ENCODE measurements around the gene ABCF3. TPM values are rescaled to one million over a fixed set of nuclear protein-coding genes. Genes with fewer than 3 reads are reported as not detected.

Gene ABCF3
- polyA plus RNA-seq, 1 donor (not counting 4 experiments of a cell fraction or from before 2014, with no cell fraction given) = 39.2 TPM

DNA sequence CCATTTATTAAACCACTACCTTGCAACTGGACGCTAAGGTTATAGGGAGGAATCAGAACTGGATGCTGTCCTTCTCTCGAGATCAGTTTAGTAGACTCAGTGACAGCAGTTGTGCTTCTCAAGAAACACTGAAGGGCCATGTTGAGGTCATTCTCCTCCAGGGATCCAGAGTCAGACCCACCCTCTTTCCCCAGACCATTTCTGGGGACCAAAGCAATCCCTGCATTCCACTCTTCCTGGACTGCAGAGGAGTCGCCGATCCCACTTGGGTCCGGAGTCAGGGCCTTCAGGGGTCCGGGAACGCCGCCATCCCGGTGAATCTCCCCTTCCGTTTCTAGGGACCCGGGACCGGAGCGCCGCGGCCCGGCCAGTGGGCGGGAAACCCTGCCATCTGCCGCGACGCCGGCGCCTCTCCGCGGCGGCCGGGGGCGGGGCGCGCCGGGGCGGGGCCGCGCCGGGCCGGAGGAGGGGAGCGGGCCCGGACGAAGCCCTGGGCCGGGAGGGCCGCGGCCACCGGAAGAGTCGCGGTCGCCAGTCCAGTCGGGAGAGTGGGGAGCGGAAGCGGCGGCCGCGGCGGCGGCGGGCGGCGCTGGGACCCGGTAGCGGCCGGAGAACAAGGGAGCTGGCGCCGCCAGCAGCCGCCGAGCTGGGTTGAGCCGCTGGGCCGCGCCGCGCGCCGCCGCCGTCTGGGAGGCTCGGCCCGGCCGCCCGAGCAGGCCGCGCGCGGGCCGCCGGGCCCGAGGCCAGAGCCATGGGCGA, 30.9 kb upstream of the ABCF3 start, which contains the start of gene DVL3:
TSS of gene DVL3 (plus strand) at position 493 of the 759 bp plus-strand sequence. CDS start at position 752, 259 bp downstream.
- peak within 1 kb of the TSS; percentile 66 for H3K27ac ChIP-seq (ENCODE audit: control insufficient read depth, insufficient read depth, low read length)
- no peaks in the 10 kb centered on the region for H3K9me3 ChIP-seq (ENCODE audit: control insufficient read depth, low read depth, low read length)
- peaks cover 5% of the 10 kb centered on the region for H3K4me1 ChIP-seq (ENCODE audit: control insufficient read depth, extremely low read depth, insufficient read depth, low read length)
- no peak for FAIRE-seq
- peak within 1 kb of the TSS; percentile 95 for H2AFZ ChIP-seq (ENCODE audit: control insufficient read depth, low read length)
- H3K9ac ChIP-seq (ENCODE audit: control insufficient read depth, extremely low read depth, insufficient read depth, low read length) = peak within 1 kb of the TSS; percentile 85
- H4K20me1 ChIP-seq (ENCODE audit: control insufficient read depth, extremely low read depth, insufficient read depth, low read length) = no peaks in the 10 kb centered on the region
- peaks cover 42% of the 10 kb centered on the region for H3K79me2 ChIP-seq (ENCODE audit: control insufficient read depth, insufficient read depth, low read length)
- dilution Hi-C loops (cut with MboI; ENCODE audit: extremely low pct_ligation_motif_present, low sequenced_read_pairs) = no loop called here
- TF ChIP-seq, protein P1, sequence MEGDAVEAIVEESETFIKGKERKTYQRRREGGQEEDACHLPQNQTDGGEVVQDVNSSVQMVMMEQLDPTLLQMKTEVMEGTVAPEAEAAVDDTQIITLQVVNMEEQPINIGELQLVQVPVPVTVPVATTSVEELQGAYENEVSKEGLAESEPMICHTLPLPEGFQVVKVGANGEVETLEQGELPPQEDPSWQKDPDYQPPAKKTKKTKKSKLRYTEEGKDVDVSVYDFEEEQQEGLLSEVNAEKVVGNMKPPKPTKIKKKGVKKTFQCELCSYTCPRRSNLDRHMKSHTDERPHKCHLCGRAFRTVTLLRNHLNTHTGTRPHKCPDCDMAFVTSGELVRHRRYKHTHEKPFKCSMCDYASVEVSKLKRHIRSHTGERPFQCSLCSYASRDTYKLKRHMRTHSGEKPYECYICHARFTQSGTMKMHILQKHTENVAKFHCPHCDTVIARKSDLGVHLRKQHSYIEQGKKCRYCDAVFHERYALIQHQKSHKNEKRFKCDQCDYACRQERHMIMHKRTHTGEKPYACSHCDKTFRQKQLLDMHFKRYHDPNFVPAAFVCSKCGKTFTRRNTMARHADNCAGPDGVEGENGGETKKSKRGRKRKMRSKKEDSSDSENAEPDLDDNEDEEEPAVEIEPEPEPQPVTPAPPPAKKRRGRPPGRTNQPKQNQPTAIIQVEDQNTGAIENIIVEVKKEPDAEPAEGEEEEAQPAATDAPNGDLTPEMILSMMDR (optimal IDR thresholded peaks at IDR 0.05 in 1 of 3, IDR thresholded peaks at IDR 0.05 in 1 of 3, conservative IDR thresholded peaks at IDR 0.05 in 1 of 3; ENCODE audit: extremely low read depth in 1 of 3, insufficient read depth in 2 of 3, low read length in 3 of 3) = no peak
- no peak for TF ChIP-seq EZH2 (IDR thresholded peaks at IDR 0.05; ENCODE audit: low read length)
- no peaks in the 10 kb centered on the region for H3K9me1 ChIP-seq (ENCODE audit: control insufficient read depth, extremely low read depth, insufficient read depth, low read length)
- H3K36me3 ChIP-seq (ENCODE audit: control insufficient read depth in 2 of 2, extremely low read depth in 1 of 2, insufficient read depth in 2 of 2, low read length in 2 of 2) = peaks cover 0 to 2% of the 10 kb centered on the region in 2 experiments
- peak within 1 kb of the TSS; percentile 98 for H3K4me2 ChIP-seq (ENCODE audit: control insufficient read depth, extremely low read depth, insufficient read depth, low read depth, low read length)
- H3K27me3 ChIP-seq (ENCODE audit: control insufficient read depth, extremely low read depth, insufficient read depth, low read length) = no peaks in the 10 kb centered on the region
- H3K4me3 ChIP-seq (ENCODE audit: control insufficient read depth in 2 of 3, extremely low read depth in 1 of 3, insufficient read depth in 2 of 3, low read depth in 1 of 3, low read length in 3 of 3) = peak within 1 kb of the TSS; percentile 80 to 97 (median 94)
- no peak for DNase-seq (ENCODE audit: low read depth, low spot score)

- Histone ChIP-seq H3K4me3 (ENCODE audit: control insufficient read depth in 2 of 3, extremely low read depth in 1 of 3, insufficient read depth in 2 of 3, low read depth in 1 of 3, low read length in 3 of 3) (peak overlapping the region; percentile 80 to 97 (median 94)), H3K4me1 (ENCODE audit: control insufficient read depth, extremely low read depth, insufficient read depth, low read length) (peaks cover 5% of the 10 kb centered on the region), H2AFZ (ENCODE audit: control insufficient read depth, low read length) (peak overlapping the region; percentile 83), H3K9me1 (ENCODE audit: control insufficient read depth, extremely low read depth, insufficient read depth, low read length) (no peaks in the 10 kb centered on the region), H3K36me3 (ENCODE audit: control insufficient read depth in 2 of 2, extremely low read depth in 1 of 2, insufficient read depth in 2 of 2, low read length in 2 of 2) (peaks cover 0 to 2% of the 10 kb centered on the region in 2 experiments), H4K20me1 (ENCODE audit: control insufficient read depth, extremely low read depth, insufficient read depth, low read length) (no peaks in the 10 kb centered on the region), H3K9me3 (ENCODE audit: control insufficient read depth, low read depth, low read length) (no peaks in the 10 kb centered on the region), H3K27ac (ENCODE audit: control insufficient read depth, insufficient read depth, low read length) (peak overlapping the region; percentile 66), H3K9ac (ENCODE audit: control insufficient read depth, extremely low read depth, insufficient read depth, low read length) (peak overlapping the region; percentile 85), H3K4me2 (ENCODE audit: control insufficient read depth, extremely low read depth, insufficient read depth, low read depth, low read length) (peak overlapping the region; percentile 98), H3K79me2 (ENCODE audit: control insufficient read depth, insufficient read depth, low read length) (peaks cover 50% of the 10 kb centered on the region), H3K27me3 (ENCODE audit: control insufficient read depth, extremely low read depth, insufficient read depth, low read length) (no peaks in the 10 kb centered on the region)
- FAIRE-seq (no peak), DNase-seq (ENCODE audit: low read depth, low spot score) (no peak)
- no peak for TF ChIP-seq EZH2 (IDR thresholded peaks at IDR 0.05; ENCODE audit: low read length)
- TF ChIP-seq, protein P1 (optimal IDR thresholded peaks at IDR 0.05 in 1 of 3, IDR thresholded peaks at IDR 0.05 in 1 of 3, conservative IDR thresholded peaks at IDR 0.05 in 1 of 3; ENCODE audit: extremely low read depth in 1 of 3, insufficient read depth in 2 of 3, low read length in 3 of 3) = no peak
- dilution Hi-C loops (cut with MboI; ENCODE audit: extremely low pct_ligation_motif_present, low sequenced_read_pairs) = no loop called here
Observed at GRCh38 chr3:184155644-184156521, 30.1 kb upstream of the ABCF3 start.
